IMR-90 (cell line): ENCODE results near the gene SLC30A1. TPM values are rescaled to one million over a fixed set of nuclear protein-coding genes. Genes with fewer than 3 reads are reported as not detected.

Experiments used
- ATAC-seq: fragments of 200-7000 bp; cut with Tn5 transposase; 2 replicates; pipeline ENCODE4 v1.9.1; 2020; ENCODE audit warnings: low read depth, mild to moderate bottlenecking, moderate library complexity
- BruUV-seq: library from RNA; stranded (reverse); fragments of 400-500 nt; replicated peaks from 2 replicates; lab custom pipeline; 2021; lab: Mats Ljungman, UMichigan
- CTCF ChIA-PET: fragments of 300-600 bp; formaldehyde crosslinking; extraction: SDS; loops from one replicate; lab custom pipeline; 2021; ENCODE audit warnings: antibody characterized with exemption; lab: Yijun Ruan, JAX
- POLR2A ChIA-PET: fragments of 300-600 bp; sonication (Branson Sonifier 250); formaldehyde crosslinking; loops from one replicate; lab custom pipeline; 2022; ENCODE audit warnings: antibody characterized with exemption; ENCODE audit not compliant: unreplicated experiment; lab: Charles Lee
- DNase-seq: peaks from one replicate; pipeline ENCODE4 v3.0.0; 2013
- H2AFZ ChIP-seq: replicated peaks from 2 replicates; pipeline ENCODE3; 2013; ENCODE audit warnings: low read length, mild to moderate bottlenecking; ENCODE audit not compliant: poor library complexity
- H2AK5ac ChIP-seq: 2 replicates; pipeline ENCODE4 v1.6.1; 2013; ENCODE audit warnings: low read depth, low read length, inconsistent platforms
- H2AK9ac ChIP-seq: replicated peaks from 2 replicates; pipeline ENCODE3; 2013; ENCODE audit warnings: mild to moderate bottlenecking, low read depth, low read length, moderate library complexity; ENCODE audit not compliant: poor library complexity
- H2BK120ac ChIP-seq: 2 replicates; pipeline ENCODE4 v1.6.1; 2013; ENCODE audit warnings: low read depth, low read length, inconsistent platforms
- H2BK15ac ChIP-seq: 3 replicates; pipeline ENCODE4 v1.6.1; 2013; ENCODE audit warnings: low read depth, low read length, inconsistent platforms
- H2BK20ac ChIP-seq: 2 replicates; pipeline ENCODE4 v1.6.1; 2013; ENCODE audit warnings: low read depth, mild to moderate bottlenecking, inconsistent platforms, low read length, moderate library complexity
- H2BK5ac ChIP-seq: 2 replicates; pipeline ENCODE4 v1.6.1; 2013; ENCODE audit warnings: mild to moderate bottlenecking, low read depth, low read length, inconsistent platforms; ENCODE audit not compliant: poor library complexity, severe bottlenecking
- H3K14ac ChIP-seq: replicated peaks from 2 replicates; pipeline ENCODE4 v1.6.1; 2013; ENCODE audit warnings: low read depth, low read length, inconsistent platforms
- H3K18ac ChIP-seq: 2 replicates; pipeline ENCODE4 v1.6.1; 2013; ENCODE audit warnings: low read depth, low read length, control low read depth
- H3K23ac ChIP-seq: 2 replicates; pipeline ENCODE4 v1.6.1; 2013; ENCODE audit warnings: low read depth, low read length, inconsistent platforms
- H3K27ac ChIP-seq: 2 replicates; pipeline ENCODE4 v1.5.1; 2013; ENCODE audit warnings: mild to moderate bottlenecking, control low read depth, low read length; ENCODE audit not compliant: insufficient read depth
- H3K27me3 ChIP-seq: 2 replicates; pipeline ENCODE4 v1.6.1; 2013; ENCODE audit warnings: low read length; ENCODE audit not compliant: control insufficient read depth, insufficient read depth
- H3K36me3 ChIP-seq: 2 replicates; pipeline ENCODE4 v1.6.1; 2013; ENCODE audit warnings: low read length, mixed read lengths; ENCODE audit not compliant: control insufficient read depth, insufficient read depth
- H3K4ac ChIP-seq: 2 replicates; pipeline ENCODE4 v1.6.1; 2013; ENCODE audit warnings: low read depth, low read length, inconsistent platforms
- H3K4me1 ChIP-seq: 2 replicates; pipeline ENCODE4 v1.6.1; 2013; ENCODE audit warnings: low read length, mixed read lengths; ENCODE audit not compliant: control insufficient read depth, insufficient read depth
- H3K4me2 ChIP-seq: 2 replicates; pipeline ENCODE4 v1.6.1; 2013; ENCODE audit warnings: low read depth, mild to moderate bottlenecking, control low read depth, low read length, moderate library complexity
- H3K4me3 ChIP-seq: 2 replicates; pipeline ENCODE4 v1.5.1; 2013; ENCODE audit warnings: low read depth, mild to moderate bottlenecking, control low read depth, low read length, moderate library complexity; ENCODE audit not compliant: insufficient read depth
- H3K56ac ChIP-seq: 2 replicates; pipeline ENCODE4 v1.6.1; 2013; ENCODE audit warnings: low read length, inconsistent platforms; ENCODE audit not compliant: insufficient read depth; ENCODE audit errors: extremely low read depth
- H3K79me1 ChIP-seq, 2 experiments: 2 replicates each; pipeline ENCODE4 v1.6.1; 2013; ENCODE audit warnings: low read length in 2 of 2, inconsistent platforms in 1 of 2, low read depth in 1 of 2
- H3K9ac ChIP-seq: 2 replicates; pipeline ENCODE4 v1.6.1; 2013; ENCODE audit warnings: low read depth, low read length, control low read depth
- H3K9me1 ChIP-seq: 2 replicates; pipeline ENCODE4 v1.6.1; 2013; ENCODE audit warnings: low read length, inconsistent platforms; ENCODE audit not compliant: insufficient read depth
- H3K9me3 ChIP-seq: 2 replicates; pipeline ENCODE4 v1.6.1; 2013; ENCODE audit warnings: low read length; ENCODE audit not compliant: control insufficient read depth, insufficient read depth
- H4K20me1 ChIP-seq: 2 replicates; pipeline ENCODE4 v1.6.1; 2013; ENCODE audit warnings: low read length, inconsistent platforms; ENCODE audit not compliant: insufficient read depth
- H4K5ac ChIP-seq: 2 replicates; pipeline ENCODE4 v1.6.1; 2013; ENCODE audit warnings: mild to moderate bottlenecking, low read depth, low read length, control low read depth
- H4K8ac ChIP-seq, 2 experiments: 2 replicates each; pipeline ENCODE4 v1.6.1; 2013; ENCODE audit warnings: low read depth in 2 of 2, low read length in 2 of 2, control low read depth in 1 of 2, inconsistent platforms in 1 of 2
- H4K91ac ChIP-seq: 2 replicates; pipeline ENCODE4 v1.6.1; 2013; ENCODE audit warnings: low read depth, low read length, inconsistent platforms; ENCODE audit not compliant: insufficient read depth
- BHLHE40 ChIP-seq: fragments of 150-350 bp; IDR thresholded peaks from 2 replicates; pipeline ENCODE4 v1.6.1; 2016; ENCODE audit warnings: mild to moderate bottlenecking, low read depth, low read length
- CEBPB ChIP-seq: IDR thresholded peaks from 2 replicates; pipeline ENCODE4 v1.6.1; 2012; ENCODE audit warnings: low read depth, low read length, improper control_type of control experiment
- CHD1 ChIP-seq: IDR thresholded peaks from 2 replicates; pipeline ENCODE4 v1.6.1; 2012; ENCODE audit warnings: low read depth, low read length, improper control_type of control experiment
- CTCF ChIP-seq: conservative IDR thresholded peaks from 2 replicates; pipeline ENCODE4 v1.5.1; 2012; ENCODE audit warnings: mild to moderate bottlenecking, low read depth, low read length, improper control_type of control experiment
- FOS ChIP-seq: fragments of 150-350 bp; IDR thresholded peaks from 2 replicates; pipeline ENCODE4 v1.6.1; 2016; ENCODE audit warnings: low read depth, low read length
- MAFK ChIP-seq: IDR thresholded peaks from 2 replicates; pipeline ENCODE4 v1.6.1; 2012; ENCODE audit warnings: low read depth, low read length, improper control_type of control experiment
- MAZ ChIP-seq: IDR thresholded peaks from 2 replicates; pipeline ENCODE4 v1.6.1; 2012; ENCODE audit warnings: low read depth, mild to moderate bottlenecking, low read length, improper control_type of control experiment, moderate library complexity, borderline replicate concordance
- MXI1 ChIP-seq: IDR thresholded peaks from 2 replicates; pipeline ENCODE4 v1.6.1; 2012; ENCODE audit warnings: low read depth, mild to moderate bottlenecking, low read length, moderate library complexity, borderline replicate concordance
- NFE2L2 ChIP-seq: fragments of 150-350 bp; IDR thresholded peaks from 2 replicates; pipeline ENCODE4 v1.6.1; 2016; ENCODE audit warnings: low read depth, mild to moderate bottlenecking, low read length
- POLR2A ChIP-seq: IDR thresholded peaks from 2 replicates; pipeline ENCODE4 v1.6.1; 2012; ENCODE audit warnings: mild to moderate bottlenecking, low read depth, low read length
- RAD21 ChIP-seq: IDR thresholded peaks from 2 replicates; pipeline ENCODE4 v1.6.1; 2012; ENCODE audit warnings: low read length, improper control_type of control experiment
- RCOR1 ChIP-seq: IDR thresholded peaks from 2 replicates; pipeline ENCODE4 v1.6.1; 2012; ENCODE audit warnings: mild to moderate bottlenecking, low read length, improper control_type of control experiment; ENCODE audit not compliant: insufficient replicate concordance
- RFX5 ChIP-seq: IDR thresholded peaks from 2 replicates; pipeline ENCODE4 v1.8.0; 2012; ENCODE audit warnings: low read depth, mild to moderate bottlenecking, low read length, moderate library complexity
- SMC3 ChIP-seq: fragments of 150-350 bp; IDR thresholded peaks from 2 replicates; pipeline ENCODE4 v1.6.1; 2016; ENCODE audit warnings: low read depth, mild to moderate bottlenecking, antibody characterized with exemption, low read length, moderate library complexity
- USF2 ChIP-seq: fragments of 150-350 bp; IDR thresholded peaks from 2 replicates; pipeline ENCODE4 v1.6.1; 2017; ENCODE audit warnings: mild to moderate bottlenecking, antibody characterized with exemption, low read length, low read depth
- WGBS, 2 experiments: methylation state at CpG; one replicate each; pipeline versions ENCODE4 v1.1.5 to v1.1.7; 2013; ENCODE audit warnings: missing lambda C conversion rate in 2 of 2; ENCODE audit not compliant: insufficient read length in 1 of 2; ENCODE audit errors: extremely low coverage in 2 of 2; 5-methylcytosine and 5-hydroxymethylcytosine counted together
- dilution Hi-C: fragments of 300-500 bp; cut with HindIII; formaldehyde crosslinking; loops from one replicate; pipeline ENCODE4 v1.14.3; 2018; ENCODE audit warnings: low sequenced_read_pairs; ENCODE audit not compliant: unreplicated experiment
- in situ Hi-C: fragments of 300-500 bp; cut with MboI; formaldehyde crosslinking; loops from 3 replicates; pipeline ENCODE4 v1.14.3; 2019; ENCODE audit warnings: low sequenced_read_pairs, inconsistent platforms, mixed read lengths
- intact Hi-C: fragments of 100-400 bp; cut with micrococcal nuclease; formaldehyde crosslinking; loops from 2 replicates; pipeline ENCODE4 v1.10.0; 2022
- polyA plus RNA-seq, 3 experiments: library from polyadenylated mRNA; depleted of rRNA; stranded (reverse); fragments of >200 nt; gene quantifications; 2 replicates each; pipeline ENCODE4 v1.2.3, GENCODE V29; 2012; ENCODE audit warnings: low replicate concordance in 1 of 3
- total RNA-seq: library from RNA; depleted of rRNA; stranded (reverse); fragments of >200 nt; gene quantifications from 2 replicates; pipeline ENCODE4 v1.2.3, GENCODE V29; 2012
- TF ChIP-seq, protein P1 (sequence below): fragments of 150-350 bp; IDR thresholded peaks from 2 replicates; pipeline ENCODE4 v1.6.1; 2016; ENCODE audit warnings: low read depth, mild to moderate bottlenecking, low read length, moderate library complexity, borderline replicate concordance

The SLC30A1 gene
- total and polyA plus RNA-seq, 2 of the 4 experiments (the other 2 are of a cell fraction) = 5.4 to 8.4 TPM

DNA sequence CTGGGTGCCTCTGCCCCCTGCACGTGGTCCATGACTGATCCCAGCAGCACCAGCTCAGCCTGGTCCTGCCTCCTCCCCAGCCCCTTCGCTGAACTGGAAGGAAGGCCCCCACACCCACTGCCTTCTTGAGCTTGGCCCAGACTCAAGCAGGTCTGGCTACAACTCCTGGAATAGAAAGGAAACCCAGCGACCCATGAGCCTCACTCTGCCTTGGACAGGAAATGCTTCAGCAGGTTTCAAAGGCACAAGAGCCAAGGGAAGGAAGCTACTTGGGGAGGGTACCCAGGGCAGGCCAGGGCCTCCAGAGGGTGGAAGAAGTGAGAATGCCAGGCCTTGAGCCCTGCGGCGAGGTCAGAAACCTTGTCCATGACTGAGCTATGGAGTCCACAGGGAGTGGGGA is 51.1 kb downstream of the SLC30A1 start:
- ChIA-PET CTCF (interaction anchor here (1.2 kb wide), 1 partner anchor 12 kb away, joined by 4 read pairs; no protein-coding TSS in a partner anchor), POLR2A (no interaction called here)
- H3K18ac ChIP-seq = no peak overlapping the region
- H3K4me1 ChIP-seq = no peaks in the 10 kb centered on the region
- peaks cover 10% of the 10 kb centered on the region for H3K27me3 ChIP-seq
- H2BK120ac ChIP-seq = no peak overlapping the region
- TF ChIP-seq RAD21 (no peak), CEBPB (no peak), SMC3 (no peak), FOS (no peak), CTCF (no peak), CHD1 (no peak), BHLHE40 (no peak), RFX5 (no peak), RCOR1 (no peak), NFE2L2 (no peak), MAZ (no peak), MXI1 (no peak), USF2 (no peak), MAFK (no peak), POLR2A (no peak)
- TF ChIP-seq, protein P1, sequence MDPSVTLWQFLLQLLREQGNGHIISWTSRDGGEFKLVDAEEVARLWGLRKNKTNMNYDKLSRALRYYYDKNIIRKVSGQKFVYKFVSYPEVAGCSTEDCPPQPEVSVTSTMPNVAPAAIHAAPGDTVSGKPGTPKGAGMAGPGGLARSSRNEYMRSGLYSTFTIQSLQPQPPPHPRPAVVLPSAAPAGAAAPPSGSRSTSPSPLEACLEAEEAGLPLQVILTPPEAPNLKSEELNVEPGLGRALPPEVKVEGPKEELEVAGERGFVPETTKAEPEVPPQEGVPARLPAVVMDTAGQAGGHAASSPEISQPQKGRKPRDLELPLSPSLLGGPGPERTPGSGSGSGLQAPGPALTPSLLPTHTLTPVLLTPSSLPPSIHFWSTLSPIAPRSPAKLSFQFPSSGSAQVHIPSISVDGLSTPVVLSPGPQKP = no peak
- DNase-seq (no peak), ATAC-seq (no peak)
- 61% methylated on average over 3 of the region's 5 CpGs; no CpG with 5 or more reads in 1 of the 2 experiments for WGBS, 2 experiments
- peak overlapping the region; percentile 2 for H2AFZ ChIP-seq
- H3K27ac ChIP-seq = no peak overlapping the region
- no peak overlapping the region for H2AK5ac ChIP-seq
- no peak overlapping the region for H3K4me3 ChIP-seq
- H4K8ac ChIP-seq = no peak overlapping the region
- no peak overlapping the region for H3K9ac ChIP-seq
- H2AK9ac ChIP-seq = peak overlapping the region; percentile 62
- H3K4ac ChIP-seq = no peak overlapping the region
- no peak overlapping the region for H2BK15ac ChIP-seq
- H2BK20ac ChIP-seq = no peak overlapping the region
- H2BK5ac ChIP-seq = no peak overlapping the region
- dilution Hi-C loops (no loop called here), in situ Hi-C loops (no loop called here), intact Hi-C loops (no loop called here)
- no peaks in the 10 kb centered on the region for H4K20me1 ChIP-seq
- H3K4me2 ChIP-seq = no peak overlapping the region
- no peaks in the 10 kb centered on the region for H3K9me3 ChIP-seq
- no peak overlapping the region for H3K23ac ChIP-seq
- H3K79me1 ChIP-seq = no peaks in the 10 kb centered on the region
- no peak overlapping the region for H3K14ac ChIP-seq
- no peak overlapping the region for H4K5ac ChIP-seq
- no peaks in the 10 kb centered on the region for H3K9me1 ChIP-seq
- H4K91ac ChIP-seq = no peak overlapping the region
- H3K56ac ChIP-seq = no peak overlapping the region
- H3K36me3 ChIP-seq = no peaks in the 10 kb centered on the region
- BruUV-seq = no TSS peak
